ENCODE results near the gene LSMEM2. TPM values are rescaled to one million over a fixed set of nuclear protein-coding genes. Genes with fewer than 3 reads are reported as not detected.

The LSMEM2 gene
- total RNA-seq, 2 donors from 2014 or later, result not detected

- H3K4me3 ChIP-seq, result peak overlapping the region; percentile 43
- intact Hi-C loops (cut with DNase I), result loop anchor here (1.0 kb wide), 1 partner anchor 20 kb away; no protein-coding TSS in a partner anchor
- no peaks in the 10 kb centered on the region for H3K36me3 ChIP-seq
- peak; percentile 50 for TF ChIP-seq CTCF (IDR thresholded peaks at IDR 0.05)
- no peaks in the 10 kb centered on the region for H3K27me3 ChIP-seq
- H3K9ac ChIP-seq (ENCODE audit: low read depth in 2 of 2, low read length in 2 of 2), result peak overlapping the region; percentile 48 to 74
- no peaks in the 10 kb centered on the region for H3K9me3 ChIP-seq
- H3K4me1 ChIP-seq, result peaks cover 14% of the 10 kb centered on the region
- peak overlapping the region; percentile 69 for H3K27ac ChIP-seq
- peak; percentile 53 for DNase-seq
Observed at GRCh38 chr3:50246517-50246954, 32.4 kb upstream of the LSMEM2 start.

GRCh38 chr3:50248387-50248786 is 30.5 kb upstream of the LSMEM2 start:
- peaks cover 14% of the 10 kb centered on the region for H3K4me1 ChIP-seq
- H3K4me3 ChIP-seq, result no peak overlapping the region
- peak overlapping the region; percentile 10 for H3K27ac ChIP-seq
- peak; percentile 69 for DNase-seq
- no peak for TF ChIP-seq CTCF (IDR thresholded peaks at IDR 0.05)
- H3K9ac ChIP-seq (ENCODE audit: low read depth in 2 of 2, low read length in 2 of 2), result peak overlapping the region; percentile 41 to 48
- no peaks in the 10 kb centered on the region for H3K9me3 ChIP-seq
- intact Hi-C loops (cut with DNase I), result no loop called here
- H3K36me3 ChIP-seq, result no peaks in the 10 kb centered on the region
- no peaks in the 10 kb centered on the region for H3K27me3 ChIP-seq

GRCh38 chr3:50249457-50249856 is 29.4 kb upstream of the LSMEM2 start:
- Histone ChIP-seq H3K36me3 (no peaks in the 10 kb centered on the region), H3K4me3 (no peak overlapping the region), H3K27ac (no peak overlapping the region), H3K4me1 (peaks cover 14% of the 10 kb centered on the region), H3K9me3 (no peaks in the 10 kb centered on the region), H3K27me3 (no peaks in the 10 kb centered on the region), H3K9ac (ENCODE audit: low read depth in 2 of 2, low read length in 2 of 2) (no peak overlapping the region)
- intact Hi-C loops (cut with DNase I), result no loop called here
- TF ChIP-seq CTCF (IDR thresholded peaks at IDR 0.05), result no peak
- DNase-seq, result no peak

DNA sequence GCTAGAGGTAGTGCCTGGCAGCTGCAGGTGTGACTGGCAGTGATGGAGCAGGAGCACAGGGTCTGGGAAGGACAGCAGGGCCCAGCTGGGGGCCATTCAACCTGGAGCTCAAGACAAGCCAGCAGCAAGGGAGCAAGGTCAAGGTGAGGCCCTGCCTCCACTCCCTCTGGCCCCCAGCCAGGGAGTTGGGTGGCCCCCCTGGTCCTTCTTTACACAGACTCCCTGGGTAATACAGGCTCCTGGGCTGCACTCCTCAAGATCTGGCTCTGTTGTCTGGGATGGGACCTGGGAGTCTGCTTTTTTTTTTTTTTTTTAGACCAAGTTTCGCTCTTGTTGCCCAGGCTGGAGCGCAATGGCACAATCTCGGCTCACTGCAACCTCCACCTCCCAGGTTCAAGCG is 28.4 kb upstream of the LSMEM2 start:
- Histone ChIP-seq H3K36me3 (no peaks in the 10 kb centered on the region), H3K4me1 (peaks cover 9% of the 10 kb centered on the region), H3K9me3 (no peaks in the 10 kb centered on the region), H3K4me3 (no peak overlapping the region), H3K27ac (no peak overlapping the region), H3K9ac (ENCODE audit: low read depth in 2 of 2, low read length in 2 of 2) (no peak overlapping the region), H3K27me3 (no peaks in the 10 kb centered on the region)
- intact Hi-C loops (cut with DNase I), result no loop called here
- no peak for DNase-seq
- no peak for TF ChIP-seq CTCF (IDR thresholded peaks at IDR 0.05)

DNA sequence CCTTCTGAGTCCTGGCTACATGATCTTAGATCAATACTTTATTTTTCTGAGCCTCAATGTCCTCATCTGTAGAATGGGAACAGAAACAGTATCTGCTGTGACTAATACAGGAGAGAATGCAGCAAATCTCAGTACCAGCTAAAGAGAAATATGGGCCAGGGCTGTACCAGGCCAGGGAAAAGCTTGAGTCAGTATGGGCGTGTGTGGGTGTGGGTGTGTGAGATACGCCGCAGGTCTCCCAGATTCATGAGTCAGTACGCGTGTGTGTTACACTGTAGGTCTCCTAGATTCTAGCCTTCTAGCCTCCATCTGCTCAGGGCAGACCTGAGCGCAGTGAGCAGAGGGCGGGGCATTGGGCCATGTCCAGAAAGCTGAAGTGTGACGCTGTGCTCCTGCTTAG is 27.7 kb upstream of the LSMEM2 start:
- Histone ChIP-seq H3K27me3 (no peaks in the 10 kb centered on the region), H3K27ac (no peak overlapping the region), H3K9ac (ENCODE audit: low read depth in 2 of 2, low read length in 2 of 2) (no peak overlapping the region), H3K9me3 (no peaks in the 10 kb centered on the region), H3K4me3 (no peak overlapping the region), H3K4me1 (peaks cover 4% of the 10 kb centered on the region), H3K36me3 (peaks cover 2% of the 10 kb centered on the region)
- no peak for TF ChIP-seq CTCF (IDR thresholded peaks at IDR 0.05)
- intact Hi-C loops (cut with DNase I), result no loop called here
- no peak for DNase-seq
